HG02981 (cell line): ENCODE results near the gene RABGAP1L.
"Not testable (repeated sequence)": the region's sequence is repeated elsewhere in the genome, so short reads cannot be mapped to it uniquely, and the experiment has no call there.

Experiments used
- ATAC-seq: cut with Tn5 transposase; IDR thresholded peaks from one replicate; pipeline ENCODE4 v1.9.1; 2021; ENCODE audit warnings: mild to moderate bottlenecking, moderate library complexity; ENCODE audit not compliant: unreplicated experiment

The RABGAP1L gene

DNA sequence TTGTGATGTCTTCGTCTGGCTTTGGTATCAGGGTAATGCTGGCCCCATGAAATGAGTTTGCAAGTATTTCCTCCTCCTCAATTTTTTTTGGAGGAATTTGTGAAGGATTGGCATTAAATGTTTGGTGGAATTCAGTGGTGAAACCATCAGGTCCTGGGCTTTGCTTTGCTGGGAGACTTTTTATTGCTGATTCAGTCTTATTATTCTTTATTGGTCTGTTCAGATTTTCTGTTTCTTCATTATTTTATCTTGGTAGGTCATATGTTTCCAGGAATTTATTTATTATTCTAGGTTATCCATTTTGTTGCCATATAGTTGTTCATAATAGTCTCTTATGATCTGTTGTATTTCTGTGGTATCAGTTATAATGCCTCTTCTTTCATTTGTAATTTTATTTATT is 126.7 kb downstream of the RABGAP1L start:
- ATAC-seq, result no peak

DNA sequence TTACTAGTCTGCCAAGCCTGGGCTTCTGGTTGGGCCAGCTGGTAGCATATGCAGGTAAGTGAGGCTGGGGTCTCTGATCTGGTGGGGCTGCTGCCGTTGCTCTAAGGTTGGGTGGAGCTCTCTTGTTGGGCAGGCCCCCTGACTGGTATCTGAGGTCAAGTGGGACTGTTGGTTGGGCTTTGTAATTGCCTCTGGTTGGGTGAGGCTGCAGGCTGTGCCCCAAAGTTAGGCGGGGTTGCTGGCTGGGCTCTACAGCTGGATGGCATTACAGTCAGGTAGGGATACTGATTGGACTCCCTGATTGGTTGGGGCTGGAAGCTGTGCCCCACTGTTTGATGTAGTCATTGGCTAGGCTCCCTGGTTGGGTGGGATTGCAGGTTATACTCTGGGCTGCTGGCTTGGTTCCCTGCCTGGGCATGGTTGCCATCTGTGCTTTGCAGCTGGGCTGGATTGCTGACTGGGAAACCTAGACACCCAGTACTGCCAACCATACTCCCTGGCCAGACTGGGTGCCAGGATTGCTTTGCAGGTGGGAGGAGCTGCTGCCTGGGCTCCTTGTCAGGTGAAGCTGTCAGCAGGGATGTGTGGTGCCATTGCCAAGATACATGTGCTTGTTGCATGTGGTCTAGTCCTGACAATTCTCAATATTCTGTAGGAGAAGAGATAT is 130.5 kb downstream of the RABGAP1L start:
- ATAC-seq, result no peak

DNA sequence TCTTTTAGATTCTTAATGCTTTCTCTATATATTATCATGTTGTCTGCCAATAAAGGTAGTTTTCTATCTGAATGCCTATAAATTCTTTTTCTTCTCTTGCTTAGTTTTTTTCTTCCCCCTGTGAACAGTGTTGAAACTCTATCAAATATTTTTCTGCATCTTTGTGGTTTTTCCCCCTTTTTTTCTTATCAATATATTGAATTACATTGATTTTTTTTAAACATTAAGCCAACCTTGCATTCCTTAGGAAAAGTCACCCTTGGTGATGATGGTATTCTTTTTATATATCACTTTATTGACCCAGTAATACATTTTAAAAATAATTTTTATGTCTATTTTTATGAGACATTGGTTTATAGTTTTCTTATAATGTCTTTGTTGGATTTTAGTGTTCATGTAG is 131.7 kb downstream of the RABGAP1L start:
- ATAC-seq, result no peak

DNA sequence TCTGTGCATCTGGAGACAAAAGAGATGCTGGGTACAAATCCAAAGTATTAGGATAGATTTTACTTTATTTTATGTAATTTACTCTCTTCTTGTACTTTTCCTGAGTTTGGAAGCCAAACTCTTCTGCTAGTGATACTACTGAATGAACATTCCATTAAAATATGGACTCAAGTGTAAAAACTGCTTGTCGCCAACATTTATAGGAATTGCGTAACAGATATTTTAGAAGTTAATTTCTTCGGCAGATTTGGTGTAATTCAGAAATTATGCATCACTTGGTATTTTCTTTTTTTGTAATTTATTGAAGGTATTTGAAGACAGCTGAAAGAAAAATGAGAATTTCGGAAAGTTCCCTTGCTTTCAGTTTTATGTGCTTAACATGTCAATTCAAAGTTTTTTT is 137.0 kb downstream of the RABGAP1L start:
- no peak for ATAC-seq

DNA sequence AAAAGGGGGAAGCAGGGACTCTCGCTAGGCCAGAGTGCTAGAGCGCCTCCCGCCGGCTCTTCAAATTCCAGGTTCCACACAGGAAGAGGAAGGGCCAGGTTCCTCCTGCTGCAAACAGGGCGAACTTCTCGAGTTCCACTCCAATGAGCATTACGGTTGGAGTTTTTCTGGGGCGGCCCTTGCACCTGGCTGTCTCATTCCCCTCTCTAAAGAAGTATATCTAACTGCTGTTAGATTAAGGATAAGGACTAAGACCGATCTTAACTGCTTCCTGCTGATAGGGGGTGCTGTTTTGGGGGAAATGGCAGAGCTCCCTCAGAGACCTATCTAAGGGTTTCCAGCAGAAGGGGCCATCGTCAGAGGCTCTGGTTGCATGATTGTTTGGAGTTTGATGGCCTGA is 138.0 kb downstream of the RABGAP1L start:
- ATAC-seq, result no peak

DNA sequence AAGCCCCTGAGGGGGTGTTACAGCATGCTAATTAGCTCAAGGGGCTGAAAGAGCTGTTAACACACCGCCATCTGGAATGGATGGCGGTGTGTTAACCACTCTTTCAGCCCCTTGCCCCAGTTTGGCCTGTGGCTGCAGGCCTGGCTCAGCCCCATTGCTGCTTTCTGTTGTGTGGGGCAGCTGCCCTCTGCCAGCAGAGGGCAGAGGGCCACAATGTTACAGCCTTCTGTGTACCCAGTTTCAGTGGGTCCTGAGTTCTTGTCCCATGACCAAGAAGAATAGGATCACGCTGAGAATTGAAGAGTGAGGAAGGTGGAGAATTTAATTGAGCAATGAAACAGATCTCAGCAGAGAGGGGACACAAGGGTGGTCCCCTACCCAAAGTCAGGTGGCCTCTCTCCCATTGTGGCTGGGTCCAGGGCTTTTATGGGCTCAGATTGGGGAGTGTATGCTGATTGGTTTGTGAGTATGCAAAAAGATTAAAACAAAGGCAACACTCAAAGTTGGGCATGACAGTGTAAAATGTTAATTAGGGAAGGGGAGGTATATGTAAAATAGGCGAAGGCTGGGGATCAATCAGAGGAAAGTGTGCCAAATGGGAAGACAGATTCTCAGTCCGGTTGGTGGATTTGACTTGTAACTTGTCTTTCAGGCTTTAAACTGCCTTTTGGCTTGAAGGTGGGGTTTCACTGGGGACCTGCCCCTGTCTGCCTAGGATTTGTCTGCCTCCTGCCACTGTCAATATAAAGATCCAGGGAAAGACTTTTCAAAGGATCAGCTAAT is 142.2 kb downstream of the RABGAP1L start:
- ATAC-seq, result no peak

DNA sequence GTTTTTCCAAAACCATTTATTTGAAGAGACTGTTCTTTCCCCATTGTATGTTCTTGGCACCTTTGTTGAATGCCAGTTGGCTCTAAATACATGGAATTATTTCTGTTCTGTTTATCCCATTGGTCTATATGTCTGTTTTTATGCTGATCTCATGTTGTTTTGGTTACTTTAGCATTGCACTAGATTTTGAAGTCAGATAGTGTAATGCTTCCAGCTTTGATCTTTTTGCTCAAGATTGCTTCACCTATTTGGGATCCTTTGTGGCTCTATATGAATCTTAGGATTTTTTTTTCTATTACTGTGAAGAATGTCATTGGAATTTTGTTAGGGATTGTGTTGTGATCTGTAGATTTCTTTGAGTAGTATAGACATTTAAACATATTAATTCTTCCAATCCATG is 149.3 kb downstream of the RABGAP1L start:
- ATAC-seq, result no peak

DNA sequence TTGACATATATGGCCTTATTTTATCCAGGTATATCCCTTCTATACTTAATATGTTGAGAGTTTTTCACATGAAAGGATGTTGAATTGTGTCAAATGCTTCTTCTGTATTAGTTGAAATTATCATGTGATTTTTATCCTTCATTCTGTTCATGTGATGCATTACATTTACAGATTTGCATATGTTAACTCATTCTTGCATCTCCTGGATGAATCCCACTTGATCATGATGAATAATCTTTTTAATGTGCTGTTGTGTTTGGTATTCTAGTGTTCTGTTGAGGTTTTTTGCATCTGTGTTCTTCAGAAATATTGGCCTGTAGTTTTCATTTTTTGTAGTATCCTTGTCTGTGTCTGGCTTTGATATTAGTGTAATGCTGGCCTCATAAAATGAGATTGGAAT is 150.2 kb downstream of the RABGAP1L start:
- ATAC-seq, result no peak

DNA sequence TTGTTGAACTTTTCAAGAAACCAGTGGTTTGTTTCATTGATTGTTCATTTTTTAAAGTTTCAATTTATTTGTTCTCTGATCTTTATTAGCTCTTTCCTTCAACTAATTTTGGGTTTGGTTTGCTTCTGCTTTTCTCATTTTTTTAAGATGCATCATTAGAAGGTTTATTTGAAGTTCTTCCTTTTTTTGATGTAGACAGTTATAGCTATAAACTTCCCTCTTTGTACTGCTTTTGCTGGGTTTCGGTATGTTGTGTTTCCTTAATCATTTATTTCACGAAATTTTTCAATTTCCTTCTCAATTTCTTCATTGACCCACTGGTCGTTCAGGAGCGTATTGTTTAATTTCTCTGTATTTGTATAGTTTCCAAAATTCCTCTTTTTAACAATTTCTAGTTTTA is 155.1 kb downstream of the RABGAP1L start:
- ATAC-seq, result no peak

DNA sequence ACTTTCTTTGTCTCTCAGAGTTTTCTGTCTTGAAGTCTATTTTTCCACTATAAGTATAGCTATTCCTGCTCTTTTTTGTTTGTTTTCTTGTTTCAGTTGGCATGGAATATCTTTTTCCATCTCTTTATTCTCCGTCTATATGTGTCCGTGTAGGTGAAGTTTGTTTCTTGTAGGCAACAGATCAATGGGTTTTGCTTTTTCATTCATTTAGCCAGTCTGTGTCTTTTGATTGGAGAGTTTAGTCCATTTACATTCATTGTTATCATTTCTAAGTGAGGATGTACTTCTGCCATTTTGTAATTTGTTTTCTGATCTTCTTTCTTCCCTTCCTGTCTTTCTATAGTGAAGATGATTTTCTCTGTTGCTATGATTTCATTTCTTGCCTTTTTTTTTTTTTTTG is 155.9 kb downstream of the RABGAP1L start:
- no peak for ATAC-seq

DNA sequence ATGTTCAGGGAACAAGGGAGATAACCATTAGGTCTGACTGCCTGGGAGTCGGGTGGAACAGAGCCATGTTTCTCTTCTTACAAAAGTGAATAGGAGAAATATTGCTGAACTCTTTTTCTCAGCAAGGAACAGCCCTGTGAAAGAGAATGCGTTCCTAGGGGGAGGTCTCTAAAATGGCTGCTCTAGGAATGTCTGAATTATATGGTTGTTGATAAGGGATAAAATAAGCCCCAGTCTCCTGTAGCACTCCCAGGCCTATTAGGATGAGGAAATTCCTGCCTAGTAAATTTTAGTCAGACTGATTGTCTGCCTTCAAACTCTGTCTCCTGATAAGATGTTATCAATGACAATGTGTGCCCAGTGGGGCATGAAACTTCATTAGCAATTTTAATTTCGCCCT is 161.6 kb downstream of the RABGAP1L start:
- ATAC-seq, result not testable (repeated sequence)

DNA sequence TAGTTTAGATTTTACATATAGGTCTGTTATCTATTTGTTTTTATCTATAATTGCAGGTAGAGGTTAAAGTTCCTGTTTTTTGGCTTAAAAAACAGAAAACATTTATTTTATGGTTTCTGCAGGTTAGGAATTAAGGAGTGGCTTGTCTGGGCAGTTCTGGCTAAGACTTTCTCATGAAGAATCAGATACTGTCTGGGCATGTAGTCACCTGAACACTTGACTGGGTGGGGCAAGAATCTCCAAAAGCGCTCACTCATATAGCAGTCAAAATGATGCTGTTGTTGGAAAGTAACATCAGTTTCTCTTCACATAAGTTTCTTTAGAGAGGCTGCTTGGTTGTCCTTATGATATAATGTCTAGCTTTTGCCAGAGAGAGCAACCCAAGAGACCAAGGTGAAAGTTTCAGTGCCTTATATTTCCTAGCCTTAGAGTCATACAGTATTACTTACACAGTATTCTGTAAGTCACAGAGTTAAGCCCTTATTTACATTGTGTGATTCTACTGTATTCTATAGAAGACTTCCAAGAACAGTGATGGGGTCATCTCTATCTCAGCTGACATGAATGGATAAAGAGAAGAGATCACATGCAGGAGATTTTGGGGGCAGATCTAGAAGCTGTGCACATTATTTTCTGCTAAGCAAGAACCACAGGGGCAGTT is 163.0 kb downstream of the RABGAP1L start:
- ATAC-seq, result no peak

DNA sequence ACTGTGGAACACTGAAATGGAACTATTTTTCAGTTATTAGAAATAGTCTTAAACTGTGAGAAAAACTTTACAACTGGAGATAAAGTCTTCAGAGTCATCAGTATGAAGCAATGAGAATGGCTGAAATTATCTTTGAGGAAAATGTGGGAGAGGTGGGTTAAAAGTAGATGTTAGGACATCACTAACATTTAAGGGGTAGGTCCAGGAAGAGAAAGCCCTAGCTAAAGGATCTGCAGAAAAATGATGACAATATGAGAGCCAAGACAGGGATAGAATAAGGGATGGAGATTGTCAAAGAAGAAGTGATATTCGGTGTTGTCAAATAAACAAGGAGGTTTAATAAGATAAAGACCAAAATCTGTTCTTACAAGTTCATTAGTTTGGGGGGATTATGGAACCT is 165.2 kb downstream of the RABGAP1L start:
- no peak for ATAC-seq

DNA sequence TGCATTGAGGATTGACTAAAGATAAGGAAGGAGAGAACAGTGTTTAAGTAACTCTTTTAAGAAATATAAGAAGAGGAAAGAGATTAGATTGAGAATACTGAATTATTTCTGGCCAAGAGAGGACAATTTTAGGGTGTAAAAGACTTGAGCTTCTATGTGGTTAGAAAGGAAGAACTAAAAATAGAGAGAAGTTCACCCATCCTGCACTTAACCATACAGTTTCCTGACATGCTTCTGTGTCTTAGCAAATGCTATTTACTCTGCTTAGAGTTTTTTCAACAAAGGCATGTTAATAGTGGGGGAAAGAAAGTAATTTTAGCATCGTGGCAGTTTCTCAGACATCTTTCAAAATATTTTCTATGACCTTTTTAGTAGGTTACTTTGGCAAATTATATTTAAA is 165.6 kb downstream of the RABGAP1L start:
- ATAC-seq, result no peak

DNA sequence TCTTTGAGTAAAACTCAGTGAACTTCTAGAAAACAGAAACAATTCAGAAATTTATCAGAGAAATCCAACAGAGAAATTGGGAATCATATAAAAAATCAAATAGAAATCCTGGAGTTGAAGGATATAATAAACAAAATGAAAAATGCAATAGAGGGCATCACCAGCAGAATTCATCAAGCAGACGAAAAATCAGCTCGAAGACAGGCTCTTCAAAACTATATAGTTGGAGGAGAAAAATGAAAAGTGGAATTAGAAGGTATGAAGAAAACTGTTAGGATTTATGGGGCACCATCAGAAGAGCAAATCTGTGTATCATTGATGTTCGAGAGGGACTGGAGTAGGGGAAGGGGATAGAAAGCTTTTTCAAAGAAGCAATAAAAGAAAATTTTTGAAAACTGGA is 167.0 kb downstream of the RABGAP1L start:
- ATAC-seq, result no peak

DNA sequence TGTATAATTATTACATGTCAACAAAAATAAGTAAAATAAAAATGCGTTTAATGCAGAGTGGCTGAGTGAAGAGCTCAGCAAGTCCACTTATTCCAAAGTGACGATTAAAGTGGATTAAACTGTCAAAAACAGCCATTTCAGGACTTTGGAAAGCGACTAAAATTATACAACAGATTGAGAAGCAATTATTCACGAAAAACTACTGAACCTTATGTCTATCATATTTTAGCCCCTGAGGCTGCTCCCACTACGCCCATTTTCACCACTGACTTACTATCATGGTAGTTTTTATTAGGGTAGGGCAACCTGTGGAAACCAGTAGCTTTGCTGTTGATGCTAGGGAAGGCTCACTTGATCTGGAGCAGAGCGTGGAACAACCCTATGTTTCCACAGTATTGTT is 174.1 kb downstream of the RABGAP1L start:
- ATAC-seq, result no peak

DNA sequence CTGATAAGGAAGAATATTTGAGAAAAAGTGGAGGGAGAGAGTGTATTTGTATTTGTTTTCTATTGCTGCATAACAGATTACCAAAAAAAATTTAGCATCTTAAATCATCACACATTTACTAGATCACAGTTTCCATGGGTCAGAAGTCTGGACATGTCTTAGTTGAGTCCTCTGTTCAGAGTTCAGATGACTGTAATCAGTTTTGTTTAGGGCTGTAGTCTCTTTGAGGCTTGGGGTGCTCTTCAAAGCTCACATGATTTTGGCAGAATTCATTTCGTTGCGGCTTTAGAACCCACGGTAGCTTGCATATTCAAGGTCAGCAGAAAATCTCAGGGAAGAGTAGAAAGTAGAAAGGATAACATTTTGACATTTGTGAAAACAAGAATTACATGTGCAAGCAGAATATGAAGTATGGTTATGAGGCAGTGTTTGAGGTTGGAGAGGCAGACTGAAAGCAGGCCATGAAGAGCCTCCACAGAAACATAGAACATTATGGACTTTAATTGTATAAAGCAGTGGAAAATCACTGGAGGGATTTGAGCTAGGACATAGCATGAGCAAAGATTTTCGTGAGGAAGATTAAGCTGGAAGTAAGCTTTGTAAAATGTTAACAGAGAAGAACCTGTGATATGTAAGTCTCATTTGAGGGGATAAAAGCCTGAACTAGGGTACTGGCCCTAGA is 177.8 kb downstream of the RABGAP1L start:
- ATAC-seq, result no peak

DNA sequence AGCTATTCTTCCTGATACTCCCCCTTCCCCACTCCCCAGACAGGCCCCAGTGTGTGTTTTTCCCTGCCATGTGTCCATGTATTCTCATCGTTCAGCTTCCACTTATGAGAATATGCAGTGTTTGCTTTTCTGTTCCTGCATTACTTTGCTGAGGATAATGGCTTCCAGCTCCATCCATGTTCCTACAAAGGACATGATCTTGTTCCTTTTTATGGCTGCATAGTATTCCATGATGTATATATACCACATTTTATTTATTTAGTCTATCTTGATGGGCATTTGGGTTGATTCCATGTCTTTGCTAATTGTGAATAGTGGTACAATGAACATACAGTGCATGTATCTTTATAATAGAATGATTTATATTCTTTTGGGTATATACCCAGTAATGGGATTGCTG is 181.1 kb downstream of the RABGAP1L start:
- ATAC-seq, result not testable (repeated sequence)

DNA sequence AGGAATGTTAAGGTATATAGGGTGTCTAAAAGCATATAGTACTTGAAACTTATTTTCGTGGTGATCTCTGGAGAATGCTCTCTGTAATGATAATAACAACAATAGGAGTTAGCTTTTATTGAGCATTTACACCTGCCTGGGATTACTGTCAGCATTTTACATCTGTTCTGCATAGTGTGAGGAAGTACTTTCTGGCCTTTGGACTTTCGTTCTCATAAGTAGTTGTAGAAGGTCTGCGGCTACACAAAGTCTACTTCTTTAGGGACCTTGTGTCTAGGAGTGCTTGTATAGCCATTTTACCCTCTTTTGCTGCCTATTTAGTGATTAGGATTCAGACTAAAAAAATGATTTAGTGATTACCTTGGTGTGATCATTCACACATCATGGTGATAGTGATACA is 184.8 kb downstream of the RABGAP1L start:
- no peak for ATAC-seq

DNA sequence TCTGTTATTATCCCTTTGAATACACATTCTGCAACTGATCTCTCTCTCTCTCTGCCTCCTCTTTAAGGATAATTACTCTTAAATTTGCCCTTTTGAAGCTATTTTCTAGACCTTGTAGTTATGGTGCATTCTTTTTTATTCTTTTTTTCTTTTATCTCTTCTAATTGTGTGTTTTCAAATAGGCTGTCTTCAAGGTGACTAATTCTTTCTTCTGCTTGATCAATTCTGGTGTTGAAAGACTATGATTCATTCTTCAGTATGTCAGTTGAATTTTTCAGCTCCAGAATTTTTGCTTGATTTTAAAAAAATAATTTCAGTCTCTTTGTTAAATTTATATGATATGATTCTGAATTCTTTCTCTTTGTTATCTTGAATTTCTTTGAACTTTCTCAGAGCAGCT is 192.8 kb downstream of the RABGAP1L start:
- no peak for ATAC-seq

DNA sequence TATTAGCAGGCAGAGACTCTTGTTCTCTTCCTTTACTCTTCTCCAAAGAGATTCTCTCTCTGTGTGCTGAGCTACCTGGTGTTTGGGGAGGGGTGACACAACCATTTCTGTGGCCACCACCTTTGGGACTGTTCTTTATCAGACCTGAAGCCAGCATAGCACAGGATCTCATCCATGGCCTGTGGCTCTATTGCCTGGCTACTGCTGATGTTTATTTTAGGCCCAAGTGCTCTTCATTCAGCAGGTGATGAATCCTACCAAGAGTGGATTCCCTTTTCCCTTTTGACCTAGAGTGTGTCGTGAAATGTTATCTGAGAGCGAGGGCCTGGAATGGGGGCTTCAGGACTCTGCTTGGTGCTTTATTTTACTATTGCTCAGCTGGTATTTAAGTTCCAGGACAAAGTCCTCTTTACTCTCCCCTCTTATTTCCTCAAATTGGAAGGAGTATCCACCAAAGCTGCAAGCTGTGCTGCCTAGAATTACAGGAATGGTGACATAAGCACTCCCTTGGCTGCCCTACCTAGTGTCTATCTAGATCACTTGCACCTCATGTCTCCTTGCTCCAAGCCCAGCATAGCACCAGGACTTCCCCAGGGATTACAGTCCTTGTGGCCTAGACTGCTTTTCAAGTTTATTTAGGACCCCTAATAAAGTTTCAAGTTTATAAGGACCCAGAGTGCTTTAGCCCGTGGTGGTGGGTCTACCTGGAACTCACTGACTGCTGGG is 193.7 kb downstream of the RABGAP1L start:
- ATAC-seq, result no peak
